ENCODE measurements around the gene CADPS.

- no peak for TF ChIP-seq CTCF (IDR thresholded peaks at IDR 0.05; ENCODE audit: poor library complexity)
- TF ChIP-seq EZH2 (IDR thresholded peaks at IDR 0.05; ENCODE audit: borderline replicate concordance): no peak
These were observed 509.1 kb downstream of the CADPS start for GRCh38 chr3:62366126-62366484.

Measured in hepatocyte (in vitro differentiated cells).